B cell (primary cell): ENCODE measurements around the gene GPC5. TPM values are rescaled to one million over a fixed set of nuclear protein-coding genes. Genes with fewer than 3 reads are reported as not detected.

Source experiments
- ATAC-seq: fragments of 200-7000 bp; cut with Tn5 transposase; one replicate; pipeline ENCODE4 v1.10.0; 2021; ENCODE audit warnings: low read depth, mild to moderate bottlenecking, moderate number of reproducible peaks, moderate library complexity
- CTCF ChIA-PET: fragments of 350-600 bp; sonication (Branson Sonifier 250); formaldehyde crosslinking; loops from one replicate; lab custom pipeline; 2021; ENCODE audit warnings: antibody characterized with exemption, inconsistent platforms; lab: Charles Lee
- POLR2A ChIA-PET: fragments of 350-600 bp; sonication (Branson Sonifier 250); formaldehyde crosslinking; loops from one replicate; lab custom pipeline; 2021; ENCODE audit warnings: antibody characterized with exemption; lab: Charles Lee
- DNase-seq: peaks from one replicate; pipeline ENCODE4 v3.0.0; 2013
- H2AFZ ChIP-seq: 2 replicates; pipeline ENCODE4 v1.6.1; 2012; ENCODE audit warnings: mild to moderate bottlenecking, low read depth, low read length; ENCODE audit not compliant: insufficient read depth, poor library complexity, severe bottlenecking
- H3K27ac ChIP-seq, 2 donors: 1 replicate in 1 of 2; 2 replicates in 1 of 2; pipeline ENCODE4 v1.5.1; 2012 to 2013; ENCODE audit warnings: low read length in 2 of 2, mild to moderate bottlenecking in 2 of 2, moderate library complexity in 1 of 2
- H3K27me3 ChIP-seq, 4 experiments: fragments of 200-600 bp in 1 of 4; sonication (generic) in 1 of 4; replicated peaks in 1 of 4; 1 replicate in 2 of 4; 2 replicates in 2 of 4; pipeline versions ENCODE4 v1.6.1 to v1.7.0; 2013 to 2016; ENCODE audit warnings: low read length in 3 of 4, mild to moderate bottlenecking in 2 of 4, mixed read lengths in 1 of 4, moderate library complexity in 1 of 4; ENCODE audit not compliant: insufficient read depth in 4 of 4, control insufficient read depth in 3 of 4; ENCODE audit errors: control extremely low read depth in 1 of 4
- H3K36me3 ChIP-seq, 2 experiments: replicated peaks in 1 of 2; 1 replicate in 1 of 2; 2 replicates in 1 of 2; pipeline versions ENCODE4 v1.6.1 to v1.7.1; 2013; ENCODE audit warnings: low read length in 1 of 2; ENCODE audit not compliant: insufficient read depth in 2 of 2, control insufficient read depth in 1 of 2; ENCODE audit errors: control extremely low read depth in 1 of 2, extremely low read depth in 1 of 2
- H3K4me1 ChIP-seq, 2 donors: fragments of 200-600 bp in 1 of 2; sonication (generic) in 1 of 2; 1 replicate in 1 of 2; 2 replicates in 1 of 2; pipeline versions ENCODE4 v1.5.1 to v1.6.1; 2013 to 2017; ENCODE audit warnings: low read length in 2 of 2; ENCODE audit not compliant: control insufficient read depth in 2 of 2, insufficient read depth in 2 of 2
- H3K4me2 ChIP-seq: replicated peaks from 2 replicates; pipeline ENCODE3; 2012; ENCODE audit warnings: mild to moderate bottlenecking, low read depth, low read length; ENCODE audit not compliant: poor library complexity, severe bottlenecking
- H3K4me3 ChIP-seq, 5 experiments: fragments of 200-600 bp in 1 of 5; sonication (generic) in 1 of 5; 1 replicate in 3 of 5; 2 replicates in 2 of 5; pipeline versions ENCODE4 v1.5.1 to v1.7.0; 2011 to 2016; ENCODE audit warnings: low read length in 4 of 5, mild to moderate bottlenecking in 4 of 5, low read depth in 2 of 5, control low read depth in 1 of 5, moderate library complexity in 1 of 5; ENCODE audit not compliant: insufficient read depth in 1 of 5; ENCODE audit errors: control extremely low read depth in 1 of 5, extremely low read depth in 1 of 5
- H3K79me2 ChIP-seq: fragments of 200-600 bp; sonication (generic); one replicate; pipeline ENCODE4 v1.6.0; 2016; ENCODE audit warnings: low read length; ENCODE audit not compliant: control insufficient read depth, insufficient read depth
- H3K9ac ChIP-seq: fragments of 200-600 bp; sonication (generic); 2 replicates; pipeline ENCODE4 v1.6.1; 2017; ENCODE audit warnings: mild to moderate bottlenecking, low read length, moderate library complexity
- H3K9me3 ChIP-seq, 3 donors: one replicate each; pipeline versions ENCODE4 v1.6.1 to v1.7.1; 2013; ENCODE audit warnings: low read length in 2 of 3; ENCODE audit not compliant: control insufficient read depth in 2 of 3, insufficient read depth in 1 of 3; ENCODE audit errors: control extremely low read depth in 1 of 3
- H4K20me1 ChIP-seq: 2 replicates; pipeline ENCODE4 v1.6.0; 2012; ENCODE audit warnings: mild to moderate bottlenecking, low read length; ENCODE audit not compliant: insufficient read depth, control insufficient read depth, poor library complexity, severe bottlenecking
- H3K27ac Mint-ChIP-seq: one replicate; pipeline ENCODE4 v1.8.0; 2021; ENCODE audit warnings: mixed read lengths
- H3K27me3 Mint-ChIP-seq: one replicate; pipeline ENCODE4 v1.8.0; 2021; ENCODE audit warnings: mixed read lengths
- H3K4me1 Mint-ChIP-seq: one replicate; pipeline ENCODE4 v1.8.0; 2021; ENCODE audit warnings: mixed read lengths
- H3K4me3 Mint-ChIP-seq: one replicate; pipeline ENCODE4 v1.8.0; 2021; ENCODE audit warnings: mixed read lengths
- H3K9me3 Mint-ChIP-seq: one replicate; pipeline ENCODE4 v1.8.0; 2022; ENCODE audit warnings: mixed read lengths; ENCODE audit not compliant: insufficient read depth
- EZH2 ChIP-seq: IDR thresholded peaks from 2 replicates; pipeline ENCODE4 v1.6.1; 2012; ENCODE audit warnings: borderline replicate concordance, low read depth, mild to moderate bottlenecking, moderate library complexity, low read length; ENCODE audit not compliant: insufficient read depth, poor library complexity, severe bottlenecking
- WGBS: methylation state at CpG from one replicate; pipeline ENCODE4 v1.1.5; 2013; ENCODE audit warnings: missing lambda C conversion rate; ENCODE audit not compliant: insufficient coverage; 5-methylcytosine and 5-hydroxymethylcytosine counted together
- intact Hi-C: fragments of 100-400 bp; cut with micrococcal nuclease; formaldehyde crosslinking; loops from one replicate; pipeline ENCODE4 v1.10.0; 2022
- polyA plus RNA-seq: library from polyadenylated mRNA; depleted of rRNA; stranded (reverse); fragments of >200 nt; gene quantifications from 2 replicates; pipeline ENCODE4 v1.2.3, GENCODE V29; 2012
- total RNA-seq, 2 donors: library from RNA; stranded (reverse); fragments of 120-200 nt in 1 of 2; gene quantifications; 1 replicate in 1 of 2; 2 replicates in 1 of 2; pipeline versions ENCODE4 v1.2.3 to v1.2.4, GENCODE V29; 2013 to 2022
- TF ChIP-seq, protein P1 (sequence below): fragments of 200-600 bp; IDR thresholded peaks from one replicate; pipeline ENCODE4 v1.8.0; 2022; ENCODE audit warnings: antibody characterized with exemption, mild to moderate bottlenecking

Gene GPC5
- total and polyA plus RNA-seq, 2 donors (not counting 1 experiment from before 2014, with no cell fraction given): 0.15 to 0.30 TPM

DNA sequence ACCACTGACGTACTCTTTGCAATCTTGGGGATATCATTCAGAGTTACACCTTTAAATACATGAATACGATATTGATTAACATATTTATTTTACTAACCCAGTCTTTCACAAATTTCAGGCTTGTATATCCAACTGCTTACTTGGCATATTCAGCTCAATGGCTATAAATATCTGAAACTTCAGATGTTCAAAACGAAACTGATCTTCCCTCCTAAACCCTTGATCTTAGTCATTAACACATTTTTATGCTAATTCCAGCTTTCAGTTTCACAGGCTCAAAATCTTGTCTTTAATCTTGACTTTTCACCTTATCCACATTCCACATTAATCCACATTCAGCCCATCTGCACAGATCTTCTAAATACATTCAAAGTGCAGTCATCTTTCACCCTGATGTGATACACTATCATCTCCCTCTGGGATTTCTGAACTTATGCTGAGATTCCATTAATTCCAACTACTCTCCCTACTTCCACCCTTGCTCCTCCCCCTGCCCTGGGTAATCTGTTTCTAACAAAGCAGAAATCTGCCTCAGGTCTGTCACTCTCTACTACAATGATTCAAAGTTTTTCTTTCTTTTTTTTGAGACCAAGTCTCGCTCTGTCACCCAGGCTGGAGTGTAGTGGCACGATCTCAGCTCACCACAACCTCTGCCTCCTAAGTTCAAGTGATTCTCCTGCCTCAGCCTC lies 387.2 kb downstream of the GPC5 start:
- Histone ChIP-seq H4K20me1 (no peaks in the 10 kb centered on the region), H3K4me2 (no peak overlapping the region), H3K36me3 (no peaks in the 10 kb centered on the region), H3K27ac (no peak overlapping the region), H3K9me3 (peaks cover 0 to 3% (median 0%) of the 10 kb centered on the region in 3 donors), H3K4me1 (no peaks in the 10 kb centered on the region), H2AFZ (no peak overlapping the region), H3K27me3 (no peaks in the 10 kb centered on the region), H3K9ac (no peak overlapping the region), H3K79me2 (no peaks in the 10 kb centered on the region), H3K4me3 (no peak overlapping the region)
- Mint-ChIP-seq H3K27me3 (no peaks in the 10 kb centered on the region), H3K9me3 (no peaks in the 10 kb centered on the region), H3K4me1 (no peaks in the 10 kb centered on the region), H3K27ac (no peak overlapping the region), H3K4me3 (no peak overlapping the region)
- CTCF ChIA-PET: no interaction called here
- ATAC-seq: no peak
- no peak for DNase-seq
- POLR2A ChIA-PET: no interaction called here
- TF ChIP-seq EZH2: no peak
- TF ChIP-seq, protein P1, sequence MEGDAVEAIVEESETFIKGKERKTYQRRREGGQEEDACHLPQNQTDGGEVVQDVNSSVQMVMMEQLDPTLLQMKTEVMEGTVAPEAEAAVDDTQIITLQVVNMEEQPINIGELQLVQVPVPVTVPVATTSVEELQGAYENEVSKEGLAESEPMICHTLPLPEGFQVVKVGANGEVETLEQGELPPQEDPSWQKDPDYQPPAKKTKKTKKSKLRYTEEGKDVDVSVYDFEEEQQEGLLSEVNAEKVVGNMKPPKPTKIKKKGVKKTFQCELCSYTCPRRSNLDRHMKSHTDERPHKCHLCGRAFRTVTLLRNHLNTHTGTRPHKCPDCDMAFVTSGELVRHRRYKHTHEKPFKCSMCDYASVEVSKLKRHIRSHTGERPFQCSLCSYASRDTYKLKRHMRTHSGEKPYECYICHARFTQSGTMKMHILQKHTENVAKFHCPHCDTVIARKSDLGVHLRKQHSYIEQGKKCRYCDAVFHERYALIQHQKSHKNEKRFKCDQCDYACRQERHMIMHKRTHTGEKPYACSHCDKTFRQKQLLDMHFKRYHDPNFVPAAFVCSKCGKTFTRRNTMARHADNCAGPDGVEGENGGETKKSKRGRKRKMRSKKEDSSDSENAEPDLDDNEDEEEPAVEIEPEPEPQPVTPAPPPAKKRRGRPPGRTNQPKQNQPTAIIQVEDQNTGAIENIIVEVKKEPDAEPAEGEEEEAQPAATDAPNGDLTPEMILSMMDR: no peak
- intact Hi-C loops: no loop called here
- 54% methylated on average over 4 of the region's 5 CpGs for WGBS

DNA sequence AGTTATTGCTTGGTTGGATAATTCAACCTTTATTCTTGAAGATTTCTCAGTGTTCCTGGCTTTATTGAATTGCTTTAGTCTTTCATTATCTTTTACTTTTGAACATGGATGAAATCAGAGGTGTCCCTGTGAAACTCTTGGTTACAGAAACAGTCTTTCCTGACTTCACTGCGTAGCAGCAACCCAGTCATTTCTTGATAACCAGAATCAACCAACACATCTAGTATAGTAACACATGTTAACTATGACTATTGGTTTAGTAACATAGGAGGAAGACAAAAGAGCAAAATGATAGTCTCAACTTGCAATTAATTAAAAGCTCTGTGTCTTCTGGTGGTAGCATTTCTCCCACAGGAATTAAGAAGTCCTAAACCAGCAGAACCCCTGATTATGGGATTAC lies 393.6 kb downstream of the GPC5 start:
- H3K27me3 Mint-ChIP-seq: no peaks in the 10 kb centered on the region
- Histone ChIP-seq H3K36me3 (no peaks in the 10 kb centered on the region), H3K9me3 (no peaks in the 10 kb centered on the region), H3K27ac (no peak overlapping the region), H3K4me3 (no peak overlapping the region), H3K79me2 (no peaks in the 10 kb centered on the region), H4K20me1 (no peaks in the 10 kb centered on the region), H3K9ac (no peak overlapping the region), H3K27me3 (no peaks in the 10 kb centered on the region), H3K4me1 (no peaks in the 10 kb centered on the region), H2AFZ (no peak overlapping the region), H3K4me2 (no peak overlapping the region)
- no peaks in the 10 kb centered on the region for H3K4me1 Mint-ChIP-seq
- DNase-seq: no peak
- ChIA-PET CTCF (no interaction called here), POLR2A (no interaction called here)
- H3K4me3 Mint-ChIP-seq: no peak overlapping the region
- whole genome bisulfite sequencing: no CpG with 5 or more reads among the region's 1 CpG
- H3K9me3 Mint-ChIP-seq: peaks cover 4% of the 10 kb centered on the region
- intact Hi-C loops: no loop called here
- no peak overlapping the region for H3K27ac Mint-ChIP-seq
- ATAC-seq: no peak
- TF ChIP-seq, protein P1: no peak
- no peak for TF ChIP-seq EZH2
